Left ventricle myocardium superior (tissue), 1 donor: ENCODE measurements around the gene RPL35. TPM values are rescaled to one million over a fixed set of nuclear protein-coding genes. Genes with fewer than 3 reads are reported as not detected.

ENCODE experiments used
- ATAC-seq: fragments of 200-7000 bp; cut with Tn5 transposase; one replicate; pipeline ENCODE4 v1.9.1; 2020; ENCODE audit warnings: mild to moderate bottlenecking, moderate library complexity
- DNase-seq: peaks from one replicate; pipeline ENCODE4 v3.0.0-alpha.2; 2020
- intact Hi-C: fragments of 100-400 bp; cut with micrococcal nuclease; formaldehyde crosslinking; loops from one replicate; pipeline ENCODE4 v1.11.0; 2022
- total RNA-seq: library from RNA; stranded (reverse); fragmentation: NEBNext Ultra II Directional; extraction: Animal tissue kit (Norgen Biotek cat#: 25700); gene quantifications from one replicate; pipeline ENCODE4 v1.2.1, GENCODE V29; 2021
- donor health status: DM: no; HTN: yes; CAD: no; lungs with severe emphysema.

The RPL35 gene
- total RNA-seq, 1 donor from 2014 or later = 676 TPM

DNA sequence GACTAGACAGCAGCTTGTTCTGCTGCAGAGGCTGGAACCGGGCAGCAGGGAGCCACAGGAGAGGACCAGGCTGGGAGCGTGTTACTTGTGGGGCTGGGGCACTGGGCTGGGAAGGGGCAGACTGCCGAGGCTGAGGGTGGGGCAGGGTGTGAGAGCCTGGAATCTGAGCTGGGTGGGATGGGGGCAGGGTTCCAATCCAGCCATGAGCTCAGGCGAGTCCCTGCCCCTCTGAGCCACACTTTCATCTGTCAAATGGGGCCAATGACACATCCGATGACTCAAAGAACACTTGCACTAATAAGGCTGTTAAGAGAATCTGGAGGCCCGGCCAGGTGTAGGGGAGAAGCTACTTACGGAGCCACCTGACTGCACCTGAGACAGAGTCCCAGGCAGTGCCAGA lies 27.2 kb downstream of the RPL35 start:
- intact Hi-C loops = no loop called here
- ATAC-seq (peak; percentile 10), DNase-seq (peak; percentile 47)

DNA sequence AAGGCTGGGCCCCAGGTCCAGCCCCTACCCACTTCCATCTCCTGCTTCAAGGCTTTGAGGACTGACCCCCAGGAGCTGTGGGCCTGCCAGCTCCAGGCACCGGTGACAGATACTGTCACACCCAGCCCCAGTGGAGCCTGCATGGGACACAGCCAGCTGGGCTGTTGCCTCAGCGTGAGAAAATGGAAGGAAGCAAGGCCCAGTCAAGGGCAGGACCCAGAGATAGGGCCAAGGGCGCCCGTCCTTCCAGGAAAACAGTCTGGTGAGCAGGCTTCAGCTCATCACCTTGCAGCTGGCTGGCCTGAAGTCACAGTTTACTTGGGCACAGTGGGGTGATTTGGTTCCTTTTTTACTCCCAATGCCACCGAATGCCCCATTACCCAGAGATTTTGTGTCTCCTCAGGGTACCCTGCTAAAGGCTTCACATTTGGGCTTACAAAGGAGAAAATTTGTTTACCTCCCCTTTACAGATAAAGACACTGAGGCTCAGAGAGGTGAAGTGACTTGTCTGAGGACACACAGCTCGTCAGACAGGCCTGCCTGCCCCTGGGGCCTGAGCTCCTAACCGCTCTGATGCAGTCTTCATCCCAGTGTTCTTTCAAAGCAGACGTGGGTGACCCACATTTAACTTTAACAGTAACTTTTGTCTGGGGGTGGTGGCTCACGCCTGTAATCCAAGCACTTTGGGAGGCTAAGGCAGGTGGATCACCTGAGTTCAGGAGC lies 30.0 kb downstream of the RPL35 start:
- intact Hi-C loops = no loop called here
- DNase-seq = peak; percentile 89
- ATAC-seq = peak; percentile 88

DNA sequence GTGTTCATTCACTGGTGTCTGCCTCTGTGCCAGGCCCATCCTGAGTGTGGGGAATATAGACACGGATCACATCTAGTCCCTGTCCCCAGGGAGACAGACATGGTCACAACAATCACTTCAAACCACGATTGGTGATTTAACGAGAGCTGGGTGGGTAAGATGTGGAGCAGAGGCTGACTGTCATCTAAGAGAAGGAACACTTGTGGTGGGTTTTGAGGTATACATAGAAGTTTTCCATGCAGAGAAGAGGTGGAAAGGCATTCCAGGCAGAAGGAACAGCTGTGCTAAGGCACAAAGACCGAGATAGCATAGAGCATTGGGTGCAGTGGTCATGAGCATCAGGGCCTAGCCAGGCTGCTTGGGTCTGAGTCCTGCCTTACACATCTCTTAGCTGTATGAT lies 31.2 kb downstream of the RPL35 start:
- DNase-seq (no peak), ATAC-seq (no peak)
- intact Hi-C loops = no loop called here

DNA sequence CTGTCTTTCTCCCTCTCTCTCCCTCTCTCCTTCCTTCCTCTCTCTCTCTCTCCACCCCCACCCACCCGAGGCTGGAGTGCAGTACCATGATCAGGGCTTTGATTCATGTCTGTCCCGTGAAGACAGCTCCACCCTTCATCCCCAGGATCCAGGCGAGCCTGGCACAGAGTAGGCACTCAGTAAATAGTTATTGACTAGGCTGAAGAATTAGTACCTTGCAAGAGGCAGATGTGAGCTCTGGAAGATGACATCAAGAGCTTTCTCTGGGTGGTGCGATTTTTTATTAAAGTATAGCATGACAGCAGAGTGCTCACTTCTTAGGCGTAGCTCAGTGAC lies 32.5 kb downstream of the RPL35 start:
- DNase-seq (no peak), ATAC-seq (no peak)
- intact Hi-C loops = no loop called here

DNA sequence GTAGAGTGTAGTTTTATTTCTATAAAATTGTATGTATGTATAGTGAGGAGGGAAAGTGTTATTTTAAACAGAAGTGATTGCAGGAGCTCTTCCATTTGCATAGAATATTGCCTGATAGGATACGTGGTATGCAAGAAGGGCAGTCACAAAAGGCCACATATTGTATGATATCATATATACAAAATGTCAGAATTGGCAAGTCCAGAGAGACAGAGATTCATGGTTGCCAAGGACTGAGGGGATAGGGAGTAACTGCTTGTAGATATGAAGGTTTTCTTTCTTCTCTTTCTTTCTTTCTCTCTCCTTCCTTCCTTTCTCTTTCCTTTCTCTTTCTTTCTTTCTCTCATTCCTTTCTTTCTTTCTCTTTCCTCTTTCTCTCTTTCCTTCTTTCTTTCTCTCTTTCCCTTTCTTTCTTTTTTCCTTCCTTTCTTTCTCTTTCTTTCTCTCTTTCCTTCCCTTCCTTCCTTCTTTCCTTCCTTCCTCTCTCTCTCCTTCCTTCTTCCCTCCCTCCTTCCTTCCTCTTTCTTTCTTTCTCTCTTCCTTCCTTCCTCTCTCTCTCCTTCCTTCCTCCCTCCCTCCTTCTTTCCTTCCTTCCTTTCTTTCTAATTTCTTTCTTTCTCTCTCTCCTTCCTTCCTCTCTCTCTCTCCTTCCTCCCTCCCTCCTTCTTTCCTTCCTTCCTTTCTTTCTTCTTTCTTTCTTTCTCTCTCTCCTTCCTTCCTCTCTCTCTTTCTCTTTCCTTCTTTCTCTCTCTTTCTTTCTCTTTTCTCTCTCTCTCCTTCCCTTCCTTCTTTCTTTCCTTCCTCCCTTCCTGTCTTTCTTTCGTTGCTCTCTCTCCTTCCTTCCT lies 33.0 kb downstream of the RPL35 start:
- ATAC-seq (no peak), DNase-seq (no peak)
- intact Hi-C loops = no loop called here

DNA sequence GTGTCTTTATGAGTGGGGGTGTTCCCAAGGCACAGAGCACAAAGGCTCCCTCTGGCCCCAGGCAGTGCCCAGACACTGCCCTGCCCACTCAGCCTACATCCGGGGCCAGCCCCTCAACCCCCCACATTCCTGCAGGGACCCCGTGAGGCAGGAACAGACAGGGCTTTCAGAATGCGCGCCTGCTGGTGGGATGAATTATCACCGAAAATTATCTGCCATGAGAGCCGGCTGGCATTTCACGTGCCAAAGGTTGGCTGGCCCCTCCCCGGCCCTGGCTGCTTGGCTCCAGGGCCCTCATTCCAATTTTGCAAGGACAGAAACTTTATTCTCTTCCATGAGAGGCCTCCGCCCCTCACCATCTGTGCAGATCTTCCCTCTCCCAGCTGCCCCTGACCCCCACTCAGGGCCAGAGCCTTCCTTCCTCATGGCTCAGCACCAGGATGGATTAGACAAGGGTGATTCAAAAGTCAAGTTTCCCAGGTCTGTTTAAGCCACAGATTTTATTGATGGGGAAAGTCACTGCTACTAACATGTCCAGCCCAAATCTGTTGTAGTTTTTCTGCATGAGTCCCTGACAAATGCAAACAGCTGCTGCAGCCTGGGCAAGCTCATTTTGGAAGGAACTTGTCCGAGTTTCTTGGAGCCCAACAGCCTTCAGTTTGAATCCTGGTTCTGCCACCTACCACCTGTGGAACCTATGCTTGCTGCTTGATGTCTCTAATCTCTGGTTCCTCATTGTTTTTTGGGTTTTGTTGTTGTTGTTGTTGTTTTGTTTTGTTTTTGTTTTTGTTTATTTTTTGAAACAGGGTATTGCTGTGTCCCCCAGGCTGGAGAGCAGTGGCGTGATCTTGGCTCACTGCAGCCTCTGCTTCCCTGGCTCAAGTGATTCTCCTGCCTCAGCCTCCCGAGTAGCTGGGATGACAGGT lies 40.8 kb downstream of the RPL35 start:
- intact Hi-C loops = no loop called here
- no peak for DNase-seq
- no peak for ATAC-seq

DNA sequence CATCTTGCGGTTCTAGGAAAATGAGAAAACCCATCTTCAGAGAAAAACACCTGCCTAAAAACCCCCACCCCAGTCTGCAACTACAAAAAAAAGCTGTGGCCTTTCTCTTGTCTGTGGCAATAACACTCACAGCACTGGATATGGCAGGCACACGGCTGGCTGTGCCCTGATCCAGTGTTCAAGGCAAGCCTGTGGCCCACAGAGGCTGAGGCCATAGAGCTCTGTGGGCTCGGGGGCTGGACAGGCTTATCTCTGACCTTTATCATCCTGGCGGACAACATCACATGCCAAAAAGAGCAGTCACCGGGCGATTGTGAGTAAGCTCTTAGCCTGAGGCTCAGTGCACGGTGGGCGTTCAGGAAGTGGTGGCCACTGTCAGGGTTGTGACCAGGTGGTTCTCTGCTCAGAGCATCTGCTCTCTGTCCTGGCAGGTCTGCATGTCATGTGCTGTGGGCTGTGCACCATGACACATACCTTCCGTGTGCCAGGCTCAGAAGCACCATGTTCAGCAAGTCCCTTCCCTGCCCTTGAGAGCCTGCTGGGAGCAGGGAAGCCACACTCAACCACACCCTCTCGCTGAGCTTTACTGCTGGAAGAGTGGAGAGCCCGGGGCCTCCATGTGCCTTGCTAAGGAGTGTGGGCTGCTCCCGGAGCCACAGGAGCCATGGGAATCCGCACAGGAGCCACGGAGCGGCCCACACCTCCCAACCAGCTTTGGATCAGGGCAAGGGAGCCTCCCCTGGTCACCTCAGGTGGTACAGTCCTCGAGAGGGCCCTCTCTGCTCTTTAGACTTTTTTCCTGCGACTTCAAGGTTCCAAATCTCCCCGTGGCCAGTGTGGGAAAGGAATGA lies 43.1 kb downstream of the RPL35 start:
- intact Hi-C loops = no loop called here
- ATAC-seq = peak; percentile 86

DNA sequence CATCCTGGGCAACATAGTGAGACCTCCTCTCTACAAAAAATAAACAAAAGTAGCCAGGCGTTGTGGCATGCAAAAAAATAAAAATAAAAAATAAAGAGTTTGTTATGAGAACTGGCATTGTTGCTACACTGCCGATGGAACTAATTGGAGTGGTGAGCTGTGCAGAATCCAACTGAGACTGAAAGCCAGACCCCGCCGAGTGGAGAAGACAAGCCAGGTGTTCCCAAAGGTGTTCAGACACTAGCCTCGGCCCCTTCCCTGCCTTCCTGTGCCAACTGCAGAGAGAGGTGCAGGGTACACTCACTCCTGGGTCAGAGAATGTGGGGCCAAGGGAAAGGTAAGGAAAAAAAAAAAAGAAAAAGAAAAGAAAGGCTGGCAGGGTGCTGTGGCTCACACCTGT lies 46.2 kb downstream of the RPL35 start:
- intact Hi-C loops = no loop called here
- ATAC-seq (no peak), DNase-seq (no peak)

More for the DNA sequence above, 43.1 kb downstream of the RPL35 start:
- no peak for DNase-seq

DNA sequence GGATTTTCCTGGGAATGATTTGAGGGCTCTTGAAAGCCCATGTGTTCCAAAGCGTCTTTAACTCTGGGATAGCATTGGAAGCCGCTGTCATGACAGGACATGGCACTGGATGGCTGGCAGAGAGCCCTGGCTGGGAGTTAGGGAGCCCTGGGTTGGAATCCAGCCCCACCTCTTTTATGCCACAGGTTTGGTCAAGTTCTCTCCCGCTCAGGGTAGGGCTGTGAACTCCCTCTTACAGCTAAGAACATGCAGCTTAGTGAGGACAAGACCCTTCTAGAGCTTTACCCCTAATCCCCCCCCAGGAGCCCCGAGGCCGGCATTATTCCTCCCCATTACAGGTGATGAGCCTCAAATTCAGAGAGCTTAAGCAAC lies 47.6 kb downstream of the RPL35 start:
- ATAC-seq = no peak
- no peak for DNase-seq
- intact Hi-C loops = no loop called here

DNA sequence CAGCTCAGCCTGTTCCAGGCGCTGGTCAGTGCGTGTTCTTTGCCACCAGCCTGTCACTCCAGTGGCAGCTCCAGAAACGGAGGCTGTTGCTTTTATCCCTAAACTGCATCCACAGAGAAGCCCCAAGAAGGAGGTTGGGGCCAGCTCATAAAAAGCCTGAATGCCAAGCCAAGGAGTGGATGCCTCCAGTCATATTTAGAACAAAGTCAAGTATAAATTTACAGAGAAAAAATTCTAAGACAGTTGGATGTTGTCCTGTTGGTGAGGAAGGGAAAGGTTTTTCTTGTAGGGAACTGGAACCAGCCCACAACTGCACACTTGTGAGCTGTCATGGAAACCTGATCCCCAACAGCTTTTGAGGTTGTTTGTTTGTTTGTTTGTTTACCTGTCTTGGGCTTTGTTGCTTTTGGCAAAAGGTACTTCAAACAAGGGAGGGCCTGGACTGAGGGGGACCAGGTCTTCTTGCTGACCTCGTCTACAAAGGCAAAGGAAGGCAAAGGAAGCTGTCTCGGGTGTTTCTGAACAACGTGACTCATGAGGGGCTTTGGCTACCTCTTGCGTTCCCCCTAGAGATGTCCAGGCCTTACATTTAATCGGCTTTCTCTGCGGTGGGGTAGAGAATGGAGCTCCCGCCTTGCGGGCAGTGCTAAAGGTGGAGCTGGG lies 48.1 kb downstream of the RPL35 start:
- ATAC-seq = no peak
- no peak for DNase-seq
- intact Hi-C loops = no loop called here

DNA sequence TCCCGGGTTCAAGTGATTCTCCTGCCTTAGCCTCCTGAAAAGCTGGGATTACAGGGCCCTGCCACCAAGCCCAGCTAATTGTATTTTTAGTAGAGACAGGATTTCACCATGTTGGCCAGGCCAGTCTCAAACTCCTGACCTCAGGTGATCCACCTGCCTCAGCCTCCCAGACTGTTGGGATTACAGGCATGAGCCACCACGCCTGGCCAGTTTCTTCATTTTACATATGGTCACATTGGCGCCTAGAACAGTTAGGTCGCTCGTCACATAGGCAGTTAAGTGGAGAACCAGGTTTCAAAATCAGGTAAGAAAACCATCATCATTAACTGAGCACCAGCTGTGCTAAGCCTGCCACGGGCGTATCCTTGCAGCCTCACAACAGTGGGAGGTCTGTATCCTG lies 48.7 kb downstream of the RPL35 start:
- intact Hi-C loops = no loop called here
- no peak for ATAC-seq
- no peak for DNase-seq

DNA sequence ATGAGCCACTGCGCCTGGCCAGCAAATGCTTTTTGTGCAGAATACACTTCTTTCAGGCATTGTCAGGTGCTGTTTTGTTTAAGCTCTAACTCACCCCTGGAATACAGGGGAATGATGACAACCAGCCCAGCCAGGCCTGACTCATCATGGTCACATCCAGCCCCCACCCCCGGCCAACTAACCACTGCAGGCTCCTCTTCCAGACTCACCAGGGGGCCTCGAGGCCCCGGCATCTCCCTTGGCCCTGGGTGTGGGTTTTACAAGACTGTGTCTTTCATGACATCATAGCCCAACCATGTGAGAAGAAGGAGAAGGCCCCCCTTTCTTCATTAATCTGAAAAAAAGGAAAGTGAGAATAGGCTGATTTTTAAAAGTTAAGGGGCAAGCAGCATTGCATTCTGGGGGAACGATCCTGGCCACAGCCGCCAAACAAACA lies 49.3 kb downstream of the RPL35 start:
- DNase-seq (peak; percentile 65), ATAC-seq (peak; percentile 58)
- intact Hi-C loops = no loop called here

DNA sequence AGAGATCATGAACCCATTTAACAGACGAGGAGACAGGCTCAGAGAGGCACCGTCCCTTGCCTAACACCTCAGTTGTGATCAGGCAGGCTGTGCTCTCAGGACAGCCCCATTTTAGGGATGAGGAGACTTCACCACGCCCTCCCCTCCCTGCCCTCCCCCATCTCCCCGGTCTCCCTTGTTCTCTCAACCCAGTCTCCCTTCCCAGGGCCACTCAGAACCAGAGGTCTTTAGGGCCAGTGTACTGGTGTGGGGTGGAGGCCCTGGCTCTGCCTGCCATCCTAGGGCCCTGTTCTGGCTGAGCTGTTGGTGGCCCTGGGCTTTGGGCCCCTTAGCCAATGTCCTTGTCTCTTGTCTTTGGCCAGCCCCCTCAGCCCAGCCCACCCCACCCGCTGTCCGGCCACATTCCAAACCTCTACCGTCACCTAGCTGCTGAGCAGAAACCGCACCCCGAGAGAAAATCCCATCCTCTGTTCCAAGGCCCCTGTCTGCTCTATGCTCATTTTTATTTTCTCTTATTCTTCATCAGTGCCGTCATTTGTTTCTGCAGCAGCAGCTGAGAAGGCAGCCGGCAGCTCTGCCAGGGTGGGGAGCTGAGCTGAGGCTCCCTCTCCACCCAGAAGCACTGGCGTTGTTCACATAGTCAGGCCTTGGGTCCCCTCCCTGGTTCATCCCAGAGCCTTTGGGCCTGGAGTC lies 50.9 kb downstream of the RPL35 start:
- DNase-seq = no peak
- peak; percentile 63 for ATAC-seq
- intact Hi-C loops = no loop called here

DNA sequence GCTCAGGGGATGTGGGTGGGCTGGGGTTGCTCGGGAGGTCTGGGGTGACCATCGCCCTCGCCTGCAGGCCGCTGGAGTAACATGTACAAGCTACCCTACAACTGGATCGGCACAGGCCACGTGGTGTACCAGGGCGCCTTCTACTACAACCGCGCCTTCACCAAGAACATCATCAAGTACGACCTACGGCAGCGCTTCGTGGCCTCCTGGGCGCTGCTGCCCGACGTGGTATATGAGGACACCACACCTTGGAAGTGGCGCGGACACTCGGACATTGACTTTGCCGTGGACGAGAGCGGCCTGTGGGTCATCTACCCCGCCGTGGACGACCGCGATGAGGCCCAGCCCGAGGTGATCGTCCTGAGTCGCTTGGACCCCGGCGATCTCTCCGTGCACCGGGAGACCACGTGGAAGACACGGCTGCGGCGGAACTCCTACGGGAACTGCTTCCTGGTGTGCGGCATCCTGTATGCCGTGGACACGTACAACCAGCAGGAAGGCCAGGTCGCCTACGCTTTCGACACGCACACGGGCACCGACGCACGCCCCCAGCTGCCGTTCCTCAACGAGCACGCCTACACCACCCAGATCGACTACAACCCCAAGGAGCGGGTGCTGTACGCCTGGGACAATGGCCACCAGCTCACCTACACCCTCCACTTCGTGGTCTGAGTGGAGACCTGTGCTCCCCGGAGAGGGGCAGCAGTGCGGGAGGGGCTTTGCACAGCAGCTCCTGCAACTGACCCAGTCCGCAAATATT lies 51.8 kb downstream of the RPL35 start:
- no peak for ATAC-seq
- DNase-seq = no peak
- intact Hi-C loops = no loop called here

DNA sequence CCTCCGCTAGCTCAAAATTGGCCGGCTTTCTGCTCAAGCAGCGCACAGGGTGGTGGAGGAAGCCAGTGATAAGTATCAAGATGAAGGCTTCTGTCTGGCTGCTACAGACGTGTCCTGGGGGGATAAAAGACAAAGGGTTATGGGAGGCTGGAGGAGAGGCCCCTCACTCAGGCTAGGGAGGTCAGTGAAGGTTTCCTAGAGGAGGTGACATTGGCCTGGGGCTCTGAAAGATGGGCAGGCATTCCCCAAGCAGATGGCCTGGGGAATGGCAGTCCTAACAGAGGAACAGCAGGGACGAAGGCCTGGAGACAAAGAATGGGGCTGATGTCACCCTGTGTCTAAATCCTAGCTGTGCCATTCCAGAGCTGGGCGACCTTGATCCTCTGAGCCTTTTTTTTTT lies 52.5 kb downstream of the RPL35 start:
- ATAC-seq (no peak), DNase-seq (no peak)
- intact Hi-C loops = no loop called here

DNA sequence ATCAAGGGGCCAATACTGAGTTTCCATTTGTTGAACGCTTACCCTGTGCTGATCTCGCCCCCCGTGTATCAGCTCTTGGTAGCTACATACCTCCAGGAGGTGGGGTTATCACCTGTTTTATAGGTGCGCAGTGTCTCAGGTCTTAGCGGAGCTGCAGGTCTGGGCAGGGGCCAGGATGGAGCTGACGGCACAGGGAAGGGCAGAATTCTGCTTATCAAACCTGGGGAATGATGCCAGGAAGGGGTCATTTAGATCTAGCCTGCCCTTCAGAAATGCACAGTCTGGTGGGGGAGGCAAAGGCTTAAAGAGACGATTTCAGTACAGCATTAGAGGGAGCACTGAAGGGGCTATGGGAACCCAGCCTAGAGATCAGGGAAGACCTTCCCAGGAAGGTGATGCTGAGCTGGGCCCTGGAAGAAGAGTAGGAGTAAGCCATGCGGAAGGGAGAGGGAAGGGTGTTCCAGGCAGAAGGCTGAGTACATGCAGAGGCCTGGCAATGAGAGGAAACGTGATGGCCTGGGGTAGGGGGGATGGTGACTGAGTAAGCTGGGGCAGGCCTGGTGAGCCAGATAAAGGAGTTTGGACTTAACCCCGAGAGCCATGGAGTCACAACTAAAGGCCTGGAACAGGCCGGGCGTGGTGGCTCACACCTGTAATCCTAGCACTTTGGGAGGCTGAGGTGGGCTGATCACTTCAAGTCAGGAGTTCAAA lies 53.4 kb downstream of the RPL35 start:
- DNase-seq (no peak), ATAC-seq (no peak)
- intact Hi-C loops = no loop called here
